Measurements from ENCODE around the gene CASZ1. TPM values are rescaled to one million over a fixed set of nuclear protein-coding genes. Genes with fewer than 3 reads are reported as not detected.
A peak's percentile ranks its signal among the peaks of the same experiment; 100 is the strongest.

Gene CASZ1
- total and polyA plus RNA-seq, 2 donors from 2014 or later = 10.1 to 33.0 TPM

- Histone ChIP-seq H3K4me1 (ENCODE audit: control insufficient read depth in 2 of 3, insufficient read depth in 2 of 3, low read depth in 1 of 3, low read length in 3 of 3) (peaks cover 0 to 62% (median 40%) of the 10 kb centered on the region in 3 donors), H3K27ac (ENCODE audit: low read depth in 2 of 2, low read length in 2 of 2) (peak overlapping the region; percentile 74 to 85), H3K27me3 (ENCODE audit: control insufficient read depth, insufficient read depth, low read length) (no peaks in the 10 kb centered on the region), H3K9me3 (ENCODE audit: control insufficient read depth in 2 of 3, insufficient read depth in 1 of 3, low read length in 3 of 3) (no peaks in the 10 kb centered on the region), H3K4me3 (ENCODE audit: low read length in 3 of 3) (no peak overlapping the region), H3K9ac (ENCODE audit: low read length in 3 of 3) (peak overlapping the region in 1 of 3 donors; percentile 40), H3K36me3 (ENCODE audit: control insufficient read depth in 2 of 3, insufficient read depth in 3 of 3, low read length in 3 of 3) (peaks cover 0 to 3% (median 0%) of the 10 kb centered on the region in 3 donors)
- FAIRE-seq (no peak), DNase-seq (peak in 3 of 5 donors; percentile 57 to 86 (median 64))
- TF ChIP-seq, protein P1, sequence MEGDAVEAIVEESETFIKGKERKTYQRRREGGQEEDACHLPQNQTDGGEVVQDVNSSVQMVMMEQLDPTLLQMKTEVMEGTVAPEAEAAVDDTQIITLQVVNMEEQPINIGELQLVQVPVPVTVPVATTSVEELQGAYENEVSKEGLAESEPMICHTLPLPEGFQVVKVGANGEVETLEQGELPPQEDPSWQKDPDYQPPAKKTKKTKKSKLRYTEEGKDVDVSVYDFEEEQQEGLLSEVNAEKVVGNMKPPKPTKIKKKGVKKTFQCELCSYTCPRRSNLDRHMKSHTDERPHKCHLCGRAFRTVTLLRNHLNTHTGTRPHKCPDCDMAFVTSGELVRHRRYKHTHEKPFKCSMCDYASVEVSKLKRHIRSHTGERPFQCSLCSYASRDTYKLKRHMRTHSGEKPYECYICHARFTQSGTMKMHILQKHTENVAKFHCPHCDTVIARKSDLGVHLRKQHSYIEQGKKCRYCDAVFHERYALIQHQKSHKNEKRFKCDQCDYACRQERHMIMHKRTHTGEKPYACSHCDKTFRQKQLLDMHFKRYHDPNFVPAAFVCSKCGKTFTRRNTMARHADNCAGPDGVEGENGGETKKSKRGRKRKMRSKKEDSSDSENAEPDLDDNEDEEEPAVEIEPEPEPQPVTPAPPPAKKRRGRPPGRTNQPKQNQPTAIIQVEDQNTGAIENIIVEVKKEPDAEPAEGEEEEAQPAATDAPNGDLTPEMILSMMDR (IDR thresholded peaks at IDR 0.05; ENCODE audit: borderline replicate concordance, extremely low read depth, insufficient read depth) = no peak
- intact Hi-C loops (cut with DNase I) = no loop called here
Observed at GRCh38 chr1:10667861-10668761, 128.3 kb downstream of the CASZ1 start.

- Histone ChIP-seq H3K4me1 (ENCODE audit: control insufficient read depth in 2 of 3, insufficient read depth in 2 of 3, low read depth in 1 of 3, low read length in 3 of 3) (peaks cover 3 to 52% (median 30%) of the 10 kb centered on the region in 3 donors), H3K36me3 (ENCODE audit: control insufficient read depth in 2 of 3, insufficient read depth in 3 of 3, low read length in 3 of 3) (peaks cover 0 to 3% (median 3%) of the 10 kb centered on the region in 3 donors), H3K9ac (ENCODE audit: low read length in 3 of 3) (peak overlapping the region in 1 of 3 donors; percentile 78), H3K27me3 (ENCODE audit: control insufficient read depth, insufficient read depth, low read length) (no peaks in the 10 kb centered on the region), H3K9me3 (ENCODE audit: control insufficient read depth in 2 of 3, insufficient read depth in 1 of 3, low read length in 3 of 3) (peaks cover 0 to 5% (median 0%) of the 10 kb centered on the region in 3 donors), H3K27ac (ENCODE audit: low read depth in 2 of 2, low read length in 2 of 2) (peak overlapping the region; percentile 78 to 85), H3K4me3 (ENCODE audit: low read length in 3 of 3) (no peak overlapping the region)
- intact Hi-C loops (cut with DNase I) = no loop called here
- DNase-seq = peak in 1 of 5 donors; percentile 94
- FAIRE-seq = no peak
- TF ChIP-seq, protein P1 (IDR thresholded peaks at IDR 0.05; ENCODE audit: borderline replicate concordance, extremely low read depth, insufficient read depth) = no peak
Observed at GRCh38 chr1:10665930-10666850, 130.3 kb downstream of the CASZ1 start.

- FAIRE-seq = no peak
- H3K4me1 ChIP-seq (ENCODE audit: control insufficient read depth in 2 of 3, insufficient read depth in 2 of 3, low read depth in 1 of 3, low read length in 3 of 3) = peaks cover 3 to 48% (median 27%) of the 10 kb centered on the region in 3 donors
- intact Hi-C loops (cut with DNase I) = no loop called here
- peak overlapping the region in 1 of 2 donors; percentile 7 for H3K27ac ChIP-seq (ENCODE audit: low read depth in 2 of 2, low read length in 2 of 2)
- no peak overlapping the region for H3K4me3 ChIP-seq (ENCODE audit: low read length in 3 of 3)
- H3K36me3 ChIP-seq (ENCODE audit: control insufficient read depth in 2 of 3, insufficient read depth in 3 of 3, low read length in 3 of 3) = peaks cover 0 to 3% (median 3%) of the 10 kb centered on the region in 3 donors
- no peak for DNase-seq
- H3K27me3 ChIP-seq (ENCODE audit: control insufficient read depth, insufficient read depth, low read length) = no peaks in the 10 kb centered on the region
- TF ChIP-seq, protein P1 (IDR thresholded peaks at IDR 0.05; ENCODE audit: borderline replicate concordance, extremely low read depth, insufficient read depth) = no peak
- peaks cover 0 to 5% (median 0%) of the 10 kb centered on the region in 3 donors for H3K9me3 ChIP-seq (ENCODE audit: control insufficient read depth in 2 of 3, insufficient read depth in 1 of 3, low read length in 3 of 3)
- peak overlapping the region in 1 of 3 donors; percentile 78 for H3K9ac ChIP-seq (ENCODE audit: low read length in 3 of 3)
Observed at GRCh38 chr1:10665226-10665625, 131.2 kb downstream of the CASZ1 start.
